ENCODE results near the gene SRR.
"Not testable (repeated sequence)": the region's sequence is repeated elsewhere in the genome, so short reads cannot be mapped to it uniquely, and the experiment has no call there.

DNA sequence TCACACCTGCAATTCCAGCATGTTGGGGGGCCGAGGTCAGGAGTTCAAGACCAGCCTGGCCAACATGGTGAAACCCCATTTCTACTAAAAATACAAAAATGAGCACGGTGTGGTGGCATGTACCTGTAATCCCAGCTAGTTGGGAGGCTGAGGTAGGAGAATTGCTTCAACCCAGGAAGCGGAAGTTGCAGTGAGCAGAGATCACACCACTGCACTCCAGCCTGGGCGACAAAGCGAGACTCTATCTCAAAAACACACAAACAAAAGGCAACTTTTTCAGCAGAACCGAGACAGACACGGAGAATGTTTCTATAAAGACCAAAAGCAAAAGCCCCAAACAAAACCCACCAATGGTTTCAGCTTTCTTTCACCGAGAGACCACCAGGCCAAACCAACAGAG lies 44.9 kb upstream of the SRR start:
- TF ChIP-seq, protein P1, sequence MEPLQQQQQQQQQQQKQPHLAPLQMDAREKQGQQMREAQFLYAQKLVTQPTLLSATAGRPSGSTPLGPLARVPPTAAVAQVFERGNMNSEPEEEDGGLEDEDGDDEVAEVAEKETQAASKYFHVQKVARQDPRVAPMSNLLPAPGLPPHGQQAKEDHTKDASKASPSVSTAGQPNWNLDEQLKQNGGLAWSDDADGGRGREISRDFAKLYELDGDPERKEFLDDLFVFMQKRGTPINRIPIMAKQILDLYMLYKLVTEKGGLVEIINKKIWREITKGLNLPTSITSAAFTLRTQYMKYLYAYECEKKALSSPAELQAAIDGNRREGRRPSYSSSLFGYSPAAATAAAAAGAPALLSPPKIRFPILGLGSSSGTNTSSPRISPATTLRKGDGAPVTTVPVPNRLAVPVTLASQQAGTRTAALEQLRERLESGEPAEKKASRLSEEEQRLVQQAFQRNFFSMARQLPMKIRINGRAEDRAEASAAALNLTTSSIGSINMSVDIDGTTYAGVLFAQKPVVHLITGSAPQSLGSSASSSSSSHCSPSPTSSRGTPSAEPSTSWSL (CRISPR knock-in tag; IDR thresholded peaks at IDR 0.05; ENCODE audit: borderline replicate concordance), result not testable (repeated sequence)
- not testable (repeated sequence) for TF ChIP-seq HIVEP1 (CRISPR knock-in tag; IDR thresholded peaks at IDR 0.05); KDM1A (IDR thresholded peaks at IDR 0.05)
